HG03378 (cell line): ENCODE data around the gene AZGP1.
"Not testable (repeated sequence)": the region's sequence is repeated elsewhere in the genome, so short reads cannot be mapped to it uniquely, and the experiment has no call there.

Experiments
- ATAC-seq: cut with Tn5 transposase; IDR thresholded peaks from one replicate; pipeline ENCODE4 v1.9.1; 2021; ENCODE audit warnings: mild to moderate bottlenecking, moderate library complexity; ENCODE audit not compliant: unreplicated experiment

Gene AZGP1

DNA sequence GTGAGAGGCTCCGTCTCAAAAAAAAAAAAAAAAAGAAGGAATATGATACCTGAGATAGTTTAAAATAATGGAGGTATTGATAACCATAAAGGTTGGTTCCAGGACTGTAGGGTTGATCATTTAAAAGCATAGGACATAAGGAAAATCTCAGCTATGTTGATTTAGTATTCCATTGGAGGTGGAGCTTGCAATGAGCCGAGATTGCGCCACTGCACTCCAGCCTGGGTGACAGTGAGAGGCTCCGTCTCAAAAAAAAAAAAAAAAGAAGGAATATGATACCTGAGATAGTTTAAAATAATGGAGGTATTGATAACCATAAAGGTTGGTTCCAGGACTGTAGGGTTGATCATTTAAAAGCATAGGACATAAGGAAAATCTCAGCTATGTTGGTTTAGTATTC is 23.2 kb downstream of the AZGP1 start:
- not testable (repeated sequence) for ATAC-seq

DNA sequence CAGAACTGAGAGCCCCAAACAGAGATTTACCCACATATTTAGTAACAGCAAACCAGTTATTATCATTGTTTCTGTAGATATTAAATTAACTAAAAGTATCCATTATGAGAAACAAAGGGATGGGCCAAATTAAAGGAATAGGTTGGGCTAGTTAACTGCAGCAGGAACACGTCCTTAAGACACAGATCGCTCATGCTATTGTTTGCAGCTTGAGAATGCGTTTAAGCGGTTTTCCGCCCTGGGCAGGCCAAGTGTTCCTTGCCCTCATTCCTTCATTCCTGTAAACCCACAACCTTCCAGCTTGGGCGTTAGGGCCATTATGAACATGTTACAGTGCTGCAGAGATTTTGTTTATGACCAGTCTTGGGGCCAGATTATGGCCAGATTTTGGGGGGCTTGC is 25.0 kb downstream of the AZGP1 start:
- ATAC-seq: not testable (repeated sequence)

GRCh38 chr7:99949645-99950228 is 26.1 kb downstream of the AZGP1 start:
- no peak for ATAC-seq

DNA sequence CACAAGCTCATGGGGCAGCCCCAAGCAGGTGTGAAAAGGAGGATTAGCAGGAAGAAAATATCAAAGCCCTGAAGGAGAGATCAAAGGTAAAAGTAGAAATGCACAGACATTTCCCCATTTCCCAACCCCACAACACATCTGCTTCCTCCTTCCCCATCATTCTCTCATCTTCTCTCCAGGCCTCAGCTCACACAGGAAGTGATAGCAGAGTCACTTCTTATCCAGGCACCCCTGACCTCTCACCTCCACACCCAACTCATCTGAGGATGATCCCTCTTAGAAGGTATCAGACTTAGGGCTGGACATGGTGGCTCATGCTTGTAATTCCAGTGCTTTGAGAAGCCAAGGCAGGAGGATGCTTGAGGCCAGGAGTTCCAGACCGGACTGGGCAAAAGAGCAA is 28.2 kb downstream of the AZGP1 start:
- ATAC-seq: no peak

GRCh38 chr7:99944497-99945070 is 31.2 kb downstream of the AZGP1 start:
- ATAC-seq: no peak

DNA sequence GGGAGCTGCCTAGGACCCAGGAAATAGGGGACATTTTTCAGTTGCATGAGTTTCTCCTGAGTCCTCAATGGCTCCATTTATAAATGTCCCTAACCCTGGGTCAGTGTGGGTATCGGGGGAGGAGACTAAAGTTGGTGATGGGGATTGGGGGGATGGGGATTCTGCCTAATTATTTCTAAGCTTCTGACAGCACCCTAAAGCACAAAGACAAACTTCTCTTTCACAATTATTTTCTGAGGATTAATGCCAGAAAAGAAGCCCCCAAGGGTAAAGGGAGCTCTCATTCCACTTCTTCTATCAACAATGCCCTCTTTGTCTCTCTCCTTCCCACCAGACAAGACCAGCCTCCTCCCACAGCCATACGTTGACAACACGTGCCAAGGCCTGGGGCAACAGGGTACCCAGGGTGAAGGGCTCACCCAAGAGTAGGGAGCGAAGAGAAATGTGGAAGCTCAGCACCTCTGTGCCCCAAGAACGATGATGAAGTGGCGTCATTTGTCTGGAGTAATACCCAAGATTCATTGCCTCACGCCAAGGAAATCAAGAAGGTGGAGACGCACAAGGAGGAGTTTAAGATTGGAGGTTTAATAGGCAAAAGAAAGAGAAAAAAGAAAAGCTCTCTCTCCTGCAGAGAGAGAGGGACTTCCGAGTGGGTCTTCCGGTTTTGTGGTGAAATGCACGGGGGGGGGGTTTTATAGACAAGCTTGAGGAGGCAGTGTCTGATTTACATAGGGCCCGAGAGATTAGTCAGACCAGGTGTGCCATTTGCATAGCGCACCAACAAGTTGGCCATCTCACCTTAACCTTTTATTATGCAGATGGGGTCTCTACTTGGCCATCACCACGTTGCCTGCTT is 32.0 kb downstream of the AZGP1 start:
- no peak for ATAC-seq

DNA sequence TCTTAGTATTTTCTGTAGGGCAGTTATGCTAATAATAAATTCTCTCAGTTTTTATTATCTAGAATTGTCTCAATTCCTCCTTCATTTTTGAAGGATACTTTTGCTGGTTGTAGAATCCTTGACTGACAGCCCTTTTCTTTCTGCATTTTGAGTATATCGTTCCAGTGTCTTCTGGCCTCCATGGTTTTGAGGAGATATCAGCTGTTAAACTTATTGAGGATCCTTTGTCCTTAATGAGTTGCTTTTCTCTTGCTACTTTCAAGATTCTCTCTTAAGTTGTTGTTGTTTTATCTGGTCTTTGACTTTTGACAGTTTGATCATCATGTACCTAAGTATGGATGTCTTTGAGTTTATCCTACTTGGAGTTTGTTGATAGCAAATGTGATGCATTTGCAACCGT is 37.5 kb downstream of the AZGP1 start:
- no peak for ATAC-seq

GRCh38 chr7:99935009-99935408 is 40.8 kb downstream of the AZGP1 start:
- not testable (repeated sequence) for ATAC-seq

DNA sequence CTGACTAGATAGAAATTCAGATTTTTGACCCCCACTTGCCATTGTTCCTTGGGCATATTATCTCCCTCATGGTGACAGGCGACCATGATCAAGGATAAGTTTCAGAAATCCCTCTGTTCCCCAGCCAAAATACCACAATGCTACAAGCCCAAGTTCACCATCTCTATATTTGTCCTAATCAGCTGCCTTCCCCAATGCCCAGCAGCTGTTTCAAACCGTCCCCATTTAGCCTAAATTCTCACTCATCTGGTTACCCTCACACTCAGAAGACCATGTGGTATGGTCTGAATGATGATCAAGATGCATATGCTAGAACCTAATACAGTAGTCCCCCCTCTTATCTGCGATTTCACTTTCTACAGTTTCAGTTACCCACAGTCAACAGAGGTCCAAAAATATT is 45.5 kb downstream of the AZGP1 start:
- no peak for ATAC-seq

DNA sequence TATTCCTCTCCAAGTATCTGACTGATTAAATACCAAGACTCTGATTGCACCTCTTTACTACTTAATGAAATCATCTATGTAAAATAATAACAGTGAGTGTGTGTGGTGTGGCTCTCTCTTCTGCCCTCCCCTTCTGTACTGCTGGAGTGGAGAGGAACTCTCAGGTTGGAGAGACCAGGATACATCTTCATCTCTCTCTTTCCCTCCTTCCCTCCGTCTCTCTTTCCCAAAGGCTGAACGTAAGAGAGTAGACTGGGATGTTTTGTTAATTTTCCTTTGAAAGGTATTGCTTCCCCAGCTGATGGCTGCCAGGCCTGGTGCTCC is 46.1 kb downstream of the AZGP1 start:
- ATAC-seq: no peak

GRCh38 chr7:99928994-99929729 is 46.7 kb downstream of the AZGP1 start, which contains the start of gene GJC3:
TSS of gene GJC3 (minus strand) at chr7:99929620. CDS start at chr7:99929620, 0 bp downstream.
- no peak for ATAC-seq

GRCh38 chr7:99928188-99928587 is 47.6 kb downstream of the AZGP1 start:
- ATAC-seq: no peak

DNA sequence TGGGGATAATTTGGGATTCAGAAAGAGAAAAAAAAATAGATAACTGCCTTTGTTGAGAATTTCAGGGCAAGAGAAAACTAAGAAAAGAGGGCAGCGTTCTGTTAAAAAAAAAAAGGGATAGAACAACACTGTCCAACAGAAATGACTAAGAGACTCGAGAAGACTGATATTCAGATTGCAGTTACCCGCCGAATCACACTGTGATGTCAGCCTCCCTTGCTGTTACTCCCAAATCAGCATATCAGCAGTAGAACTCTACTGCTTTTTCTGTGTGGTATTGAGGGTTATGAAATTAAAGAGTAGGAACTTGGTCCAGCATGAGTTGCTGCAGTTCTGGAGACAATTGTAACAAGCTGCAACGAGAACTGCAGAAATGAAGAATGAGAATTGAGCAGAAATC is 48.3 kb downstream of the AZGP1 start:
- ATAC-seq: no peak

- no peak for ATAC-seq
These were observed 49.5 kb downstream of the AZGP1 start for GRCh38 chr7:99926321-99926720.

- ATAC-seq: no peak
These were observed 52.6 kb downstream of the AZGP1 start for GRCh38 chr7:99923200-99923599.

DNA sequence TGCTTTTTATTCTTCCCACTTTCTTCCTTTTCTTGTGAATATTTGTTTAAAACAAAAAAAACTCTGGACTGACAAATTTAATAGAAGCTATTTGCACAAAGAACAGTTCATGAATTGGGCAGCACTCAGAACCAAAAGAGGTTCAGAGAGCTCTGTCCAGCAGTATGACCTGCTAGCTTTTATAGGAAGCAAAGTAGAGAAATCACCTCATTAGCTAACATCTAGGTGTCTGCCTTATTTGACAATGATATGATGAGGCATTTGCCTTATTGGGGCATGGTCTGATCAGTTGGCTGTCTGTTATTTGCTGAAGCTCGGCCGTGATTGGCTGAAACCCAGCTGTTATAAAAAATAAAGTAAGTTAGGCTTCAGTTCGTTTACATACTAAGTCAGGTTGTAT is 55.7 kb downstream of the AZGP1 start:
- ATAC-seq: no peak

- no peak for ATAC-seq
These were observed 56.1 kb downstream of the AZGP1 start for GRCh38 chr7:99919814-99920112.

DNA sequence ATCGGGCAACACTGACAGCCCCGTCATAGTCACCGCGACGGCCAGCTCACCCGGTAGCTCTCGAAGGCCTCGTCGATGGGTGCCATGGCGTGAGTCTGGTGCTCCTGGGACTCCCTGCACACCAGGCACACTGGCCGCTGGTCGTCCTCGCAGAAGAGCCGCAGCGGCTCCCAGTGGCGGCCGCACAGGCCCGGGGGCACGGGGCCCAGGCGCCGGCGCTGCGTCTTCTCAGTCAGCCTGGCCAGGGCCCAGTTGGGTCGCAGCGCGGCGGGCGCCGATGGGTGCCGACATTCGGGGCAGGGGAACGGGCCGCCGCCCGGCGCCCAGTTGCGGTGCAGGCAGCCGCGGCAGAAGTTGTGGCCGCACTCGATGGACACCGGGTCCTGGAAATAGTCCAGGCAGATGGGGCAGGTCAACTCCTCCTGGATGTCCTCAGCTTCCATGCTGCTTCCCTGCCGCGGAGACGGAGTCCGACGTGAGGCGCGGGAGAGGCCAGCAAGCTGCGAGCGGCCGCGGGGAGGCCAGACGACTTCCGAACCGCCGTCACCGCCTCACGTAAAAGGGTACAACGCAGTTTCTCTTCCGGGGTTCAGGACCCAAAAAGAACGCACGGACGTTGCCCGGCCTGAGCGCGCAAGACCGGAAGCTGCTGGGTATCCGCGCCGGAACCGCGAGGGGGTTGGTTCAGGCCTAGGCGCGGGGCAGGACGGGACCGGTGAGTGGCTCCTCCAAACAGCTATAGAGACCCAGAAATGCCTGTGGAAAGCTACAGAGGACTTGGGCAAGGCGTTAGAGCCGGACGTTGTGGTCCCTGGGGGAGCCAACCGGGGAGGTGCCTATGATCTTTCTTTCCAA is 56.6 kb downstream of the AZGP1 start, which contains the start of gene TRIM4:
TRIM4 (minus strand) TSS at position 572 of the 855 bp plus-strand sequence; CDS start at position 443, 129 bp downstream.
- peak; percentile 84 for ATAC-seq
